ENCODE measurements around the gene TBC1D2B. TPM values are rescaled to one million over a fixed set of nuclear protein-coding genes. Genes with fewer than 3 reads are reported as not detected.

Gene TBC1D2B
- total RNA-seq, 1 donor from 2014 or later = 13.7 TPM

DNA sequence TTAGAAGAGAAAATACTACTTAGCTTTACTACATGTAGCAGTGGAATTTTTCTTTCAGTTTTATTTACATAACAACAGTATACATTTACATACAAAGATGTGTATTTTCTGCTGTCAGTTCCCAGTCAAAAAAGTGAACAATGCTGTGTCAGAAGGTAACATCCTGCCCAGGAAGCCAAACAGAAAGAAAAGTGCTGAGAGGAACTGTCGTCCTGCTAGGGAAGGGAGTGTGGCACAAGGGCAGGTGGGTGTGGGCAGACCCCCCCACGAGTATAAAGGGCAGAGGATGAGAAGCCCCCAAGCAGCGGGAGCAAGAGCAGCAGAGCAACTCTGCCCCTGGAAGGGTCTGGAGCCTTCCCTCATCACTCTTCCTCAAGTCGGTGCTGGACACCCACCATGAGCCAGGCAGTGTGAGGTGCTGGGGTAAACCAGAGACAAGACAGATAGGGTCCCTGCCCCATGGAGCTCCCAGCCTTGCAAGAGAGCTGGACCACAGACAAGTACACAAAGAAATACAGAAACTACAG lies 39.7 kb downstream of the TBC1D2B start:
- TF ChIP-seq, protein P1, sequence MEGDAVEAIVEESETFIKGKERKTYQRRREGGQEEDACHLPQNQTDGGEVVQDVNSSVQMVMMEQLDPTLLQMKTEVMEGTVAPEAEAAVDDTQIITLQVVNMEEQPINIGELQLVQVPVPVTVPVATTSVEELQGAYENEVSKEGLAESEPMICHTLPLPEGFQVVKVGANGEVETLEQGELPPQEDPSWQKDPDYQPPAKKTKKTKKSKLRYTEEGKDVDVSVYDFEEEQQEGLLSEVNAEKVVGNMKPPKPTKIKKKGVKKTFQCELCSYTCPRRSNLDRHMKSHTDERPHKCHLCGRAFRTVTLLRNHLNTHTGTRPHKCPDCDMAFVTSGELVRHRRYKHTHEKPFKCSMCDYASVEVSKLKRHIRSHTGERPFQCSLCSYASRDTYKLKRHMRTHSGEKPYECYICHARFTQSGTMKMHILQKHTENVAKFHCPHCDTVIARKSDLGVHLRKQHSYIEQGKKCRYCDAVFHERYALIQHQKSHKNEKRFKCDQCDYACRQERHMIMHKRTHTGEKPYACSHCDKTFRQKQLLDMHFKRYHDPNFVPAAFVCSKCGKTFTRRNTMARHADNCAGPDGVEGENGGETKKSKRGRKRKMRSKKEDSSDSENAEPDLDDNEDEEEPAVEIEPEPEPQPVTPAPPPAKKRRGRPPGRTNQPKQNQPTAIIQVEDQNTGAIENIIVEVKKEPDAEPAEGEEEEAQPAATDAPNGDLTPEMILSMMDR (IDR thresholded peaks at IDR 0.05; ENCODE audit: insufficient read depth, low read length, severe bottlenecking) = no peak
- Histone ChIP-seq H3K27me3 (ENCODE audit: control insufficient read depth, insufficient read depth, low read length) (no peaks in the 10 kb centered on the region), H3K36me3 (ENCODE audit: control insufficient read depth, insufficient read depth, low read length) (peaks cover 3% of the 10 kb centered on the region), H3K4me3 (ENCODE audit: low read depth, low read length) (no peak overlapping the region)
- no peak for FAIRE-seq
- DNase-seq (ENCODE audit: low read depth) = no peak

DNA sequence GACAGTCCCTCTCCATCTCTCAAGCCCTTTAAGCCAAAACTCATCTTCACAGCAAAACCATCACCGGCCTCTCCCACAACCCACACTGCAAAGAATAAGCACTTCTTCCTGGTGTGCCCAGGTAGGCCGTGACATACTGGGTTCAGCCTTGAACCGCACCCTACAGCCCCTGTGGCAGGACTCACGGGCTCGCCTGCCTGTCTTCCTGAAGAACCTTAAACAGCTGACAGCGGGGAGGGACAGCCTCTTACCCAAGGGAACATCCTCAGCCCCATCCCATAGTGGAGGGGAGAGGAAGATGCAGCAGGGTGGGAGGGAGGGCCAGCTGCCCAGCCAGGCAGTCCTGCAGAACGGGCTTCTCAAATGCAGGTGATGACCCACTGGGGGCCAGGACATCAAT lies 40.2 kb downstream of the TBC1D2B start:
- FAIRE-seq = no peak
- peaks cover 1% of the 10 kb centered on the region for H3K36me3 ChIP-seq (ENCODE audit: control insufficient read depth, insufficient read depth, low read length)

DNA sequence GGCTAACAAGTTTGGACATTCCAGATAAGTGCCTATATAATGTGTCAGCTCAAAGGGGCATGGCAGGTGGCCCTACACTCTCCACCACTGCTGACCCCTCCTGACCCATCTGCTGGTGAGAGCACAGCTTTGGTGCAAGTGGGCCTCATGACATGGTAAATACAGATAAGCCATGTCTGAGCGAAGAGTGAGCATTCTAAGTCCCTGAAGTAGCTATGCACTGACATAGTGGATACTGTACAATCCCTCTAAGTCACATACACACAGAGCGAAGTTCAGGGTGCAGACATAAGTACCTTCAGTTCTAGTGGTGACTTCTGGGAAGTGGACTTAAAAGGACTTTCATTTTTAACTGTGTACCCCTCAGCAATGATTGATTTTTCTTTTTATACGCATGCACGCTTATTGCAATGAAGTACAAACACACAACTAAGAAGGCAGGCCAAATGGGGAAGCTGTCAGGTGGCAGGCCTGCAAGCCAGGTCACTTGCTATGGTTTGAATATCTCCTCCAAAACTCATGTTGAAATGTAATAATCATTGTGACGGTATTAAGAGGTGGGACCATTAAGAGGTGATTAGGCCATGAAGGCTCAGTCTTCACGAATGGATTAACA lies 41.5 kb downstream of the TBC1D2B start:
- no peak for FAIRE-seq
- DNase-seq (ENCODE audit: low read depth) = no peak

More for the DNA sequence above, 40.2 kb downstream of the TBC1D2B start:
- no peaks in the 10 kb centered on the region for H3K27me3 ChIP-seq (ENCODE audit: control insufficient read depth, insufficient read depth, low read length)
- TF ChIP-seq, protein P1 (IDR thresholded peaks at IDR 0.05; ENCODE audit: insufficient read depth, low read length, severe bottlenecking) = no peak
- H3K4me3 ChIP-seq (ENCODE audit: low read depth, low read length) = no peak overlapping the region
- no peak for DNase-seq (ENCODE audit: low read depth)

DNA sequence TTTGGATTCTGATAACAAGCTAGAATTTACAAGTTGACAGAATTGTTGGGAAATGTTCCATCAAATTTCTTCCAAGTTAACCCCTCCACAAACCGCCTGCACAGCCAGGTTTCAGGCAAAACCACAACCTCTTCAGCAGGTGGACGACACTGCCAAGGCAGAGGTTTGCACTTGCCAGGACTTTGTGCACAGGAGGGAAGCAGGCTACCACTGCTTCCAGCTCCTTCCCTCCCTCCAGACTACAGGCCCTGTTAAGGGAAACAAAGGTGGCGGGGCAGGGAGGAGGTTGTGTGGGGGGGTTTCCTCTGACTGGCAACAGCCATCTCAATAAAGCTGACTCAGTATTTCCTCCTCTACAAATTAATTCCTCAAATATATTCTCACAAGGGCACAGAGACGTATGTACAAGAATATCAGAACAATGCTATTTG lies 42.2 kb downstream of the TBC1D2B start:
- H3K4me3 ChIP-seq (ENCODE audit: low read depth, low read length) = no peak overlapping the region
- peak; percentile 32 for DNase-seq (ENCODE audit: low read depth)
- H3K27me3 ChIP-seq (ENCODE audit: control insufficient read depth, insufficient read depth, low read length) = no peaks in the 10 kb centered on the region
- FAIRE-seq = no peak
- TF ChIP-seq, protein P1 (IDR thresholded peaks at IDR 0.05; ENCODE audit: insufficient read depth, low read length, severe bottlenecking) = no peak
- peaks cover 3% of the 10 kb centered on the region for H3K36me3 ChIP-seq (ENCODE audit: control insufficient read depth, insufficient read depth, low read length)

More for the DNA sequence above, 41.5 kb downstream of the TBC1D2B start:
- Histone ChIP-seq H3K36me3 (ENCODE audit: control insufficient read depth, insufficient read depth, low read length) (peaks cover 3% of the 10 kb centered on the region), H3K4me3 (ENCODE audit: low read depth, low read length) (no peak overlapping the region), H3K27me3 (ENCODE audit: control insufficient read depth, insufficient read depth, low read length) (no peaks in the 10 kb centered on the region)
- TF ChIP-seq, protein P1 (IDR thresholded peaks at IDR 0.05; ENCODE audit: insufficient read depth, low read length, severe bottlenecking) = no peak

DNA sequence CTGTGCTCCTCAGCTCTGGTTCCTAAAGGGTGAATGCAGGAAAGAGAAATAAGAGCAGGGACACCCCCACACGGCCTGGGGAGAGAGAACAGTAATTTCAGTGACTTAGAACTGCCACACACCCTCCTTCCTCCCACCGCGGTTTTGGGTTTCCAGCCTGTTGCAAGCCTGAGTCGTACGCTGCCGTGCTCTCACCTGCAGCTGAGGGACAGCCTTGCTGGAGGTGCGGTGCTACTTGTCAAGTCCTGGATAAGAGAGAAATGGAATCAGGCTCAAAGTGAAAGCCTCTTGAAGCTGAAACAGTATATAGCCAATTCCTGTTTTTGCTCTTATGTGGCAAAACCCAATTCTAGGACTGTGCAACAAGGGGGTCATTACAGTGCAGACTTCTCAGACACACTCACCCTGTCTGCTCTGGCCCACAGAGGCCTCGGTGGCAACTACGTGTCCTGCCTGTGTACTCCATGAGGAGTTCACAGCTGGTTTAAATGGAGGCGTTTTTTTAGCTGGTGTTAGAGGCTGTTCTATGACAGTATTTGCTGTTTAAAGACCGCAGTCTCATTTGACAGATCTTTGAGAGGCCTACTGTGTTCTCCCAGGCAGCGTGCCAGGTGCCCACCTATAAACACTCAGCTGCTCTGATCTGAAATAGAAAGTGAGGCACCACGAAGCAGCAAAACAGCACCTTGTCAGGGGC lies 42.9 kb downstream of the TBC1D2B start:
- FAIRE-seq = no peak
- Histone ChIP-seq H3K4me3 (ENCODE audit: low read depth, low read length) (no peak overlapping the region), H3K27me3 (ENCODE audit: control insufficient read depth, insufficient read depth, low read length) (no peaks in the 10 kb centered on the region), H3K36me3 (ENCODE audit: control insufficient read depth, insufficient read depth, low read length) (peaks cover 3% of the 10 kb centered on the region)
- peak; percentile 43 for DNase-seq (ENCODE audit: low read depth)
- TF ChIP-seq, protein P1 (IDR thresholded peaks at IDR 0.05; ENCODE audit: insufficient read depth, low read length, severe bottlenecking) = no peak

All from bronchial epithelial cell (primary cell).